ENCODE measurements around the gene GRAMD2A.

GRAMD2A gene

DNA sequence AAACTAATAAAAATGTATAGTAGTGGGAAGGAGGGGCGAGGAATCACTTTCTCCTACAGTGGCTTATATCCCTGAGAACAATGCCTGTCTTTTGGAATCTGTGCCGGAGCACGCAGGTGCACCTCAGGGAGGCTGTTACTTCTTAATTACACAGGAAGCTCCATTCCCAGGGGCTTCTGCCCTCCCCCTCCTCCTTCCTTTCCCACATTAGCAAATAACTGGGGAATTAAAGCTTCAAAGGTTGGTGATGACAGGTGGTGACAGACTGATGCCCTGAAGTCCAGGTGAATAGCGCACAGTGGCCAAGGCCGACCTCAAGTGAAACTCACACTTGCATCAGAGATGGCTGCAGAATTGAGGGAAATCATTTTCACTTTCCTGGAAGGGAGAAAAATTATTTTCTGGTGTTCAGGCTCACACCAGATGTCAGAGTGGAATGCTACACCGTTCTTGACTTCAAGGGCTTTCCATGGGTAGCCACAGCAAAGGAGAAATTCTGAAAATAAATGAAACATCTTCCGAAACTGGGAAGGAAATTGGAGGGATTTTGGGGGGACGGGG is 3.7 kb downstream of the GRAMD2A start:
- H3K27ac ChIP-seq (ENCODE audit: low read depth, low read length) = no peak overlapping the region
- no peak overlapping the region for H3K4me3 ChIP-seq (ENCODE audit: low read length)
- no peaks in the 10 kb centered on the region for H3K79me1 ChIP-seq (ENCODE audit: low read length)
- no peak overlapping the region for H3K56ac ChIP-seq (ENCODE audit: low read length)
- no peaks in the 10 kb centered on the region for H3K79me2 ChIP-seq (ENCODE audit: control insufficient read depth, insufficient read depth, low read length)
- H4K8ac ChIP-seq (ENCODE audit: low read depth, low read length) = no peak overlapping the region
- no peak overlapping the region for H2BK5ac ChIP-seq (ENCODE audit: low read length)
- no peak overlapping the region for H2BK15ac ChIP-seq (replicated peaks; ENCODE audit: low read depth)
- no peak overlapping the region for H3K4ac ChIP-seq (ENCODE audit: low read depth, low read length)
- H2AK5ac ChIP-seq (ENCODE audit: low read length) = no peak overlapping the region
- H3K4me2 ChIP-seq (ENCODE audit: low read length) = no peak overlapping the region
- no peaks in the 10 kb centered on the region for H3K4me1 ChIP-seq (ENCODE audit: control insufficient read depth, low read depth, low read length)
- H3K27me3 ChIP-seq (ENCODE audit: insufficient read depth, low read length, poor library complexity) = no peaks in the 10 kb centered on the region
- no CpG with 5 or more reads among the region's 8 CpGs for WGBS (ENCODE audit: extremely low coverage, insufficient coverage, low lambda C conversion rate)
- H4K5ac ChIP-seq (ENCODE audit: low read length) = no peak overlapping the region
- peaks cover 4% of the 10 kb centered on the region for H3K36me3 ChIP-seq (ENCODE audit: control insufficient read depth, insufficient read depth, low read length)
- no peak overlapping the region for H3K9ac ChIP-seq (ENCODE audit: low read length)
- peak; percentile 30 for DNase-seq
- no peak overlapping the region for H2BK120ac ChIP-seq (ENCODE audit: low read depth, low read length)
- no peak overlapping the region for H3K23ac ChIP-seq (ENCODE audit: low read length)
- no peak overlapping the region for H3K18ac ChIP-seq (ENCODE audit: low read length)

DNA sequence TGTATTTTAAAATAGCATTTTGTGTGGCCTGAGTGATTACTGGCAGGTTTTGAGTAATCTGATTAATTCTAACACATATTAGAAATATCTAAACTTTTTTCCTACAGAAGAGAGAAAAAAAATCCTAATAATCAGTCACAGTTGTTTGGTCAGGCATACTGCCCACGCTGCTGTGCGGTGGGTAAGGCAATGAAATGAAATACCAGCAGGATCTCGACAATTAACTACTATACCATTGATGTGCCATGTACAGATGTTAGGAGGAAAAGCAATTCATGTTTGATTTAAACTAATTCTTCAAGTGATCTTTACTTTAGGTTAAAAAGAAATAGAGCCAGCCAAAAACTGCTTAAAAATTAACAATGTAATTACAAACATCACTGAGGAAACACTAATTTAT is 5.2 kb downstream of the GRAMD2A start:
- Histone ChIP-seq H3K36me3 (ENCODE audit: control insufficient read depth, insufficient read depth, low read length) (no peaks in the 10 kb centered on the region), H3K23ac (ENCODE audit: low read length) (no peak overlapping the region), H3K9ac (ENCODE audit: low read length) (no peak overlapping the region), H3K4me1 (ENCODE audit: control insufficient read depth, low read depth, low read length) (no peaks in the 10 kb centered on the region), H4K5ac (ENCODE audit: low read length) (no peak overlapping the region), H3K18ac (ENCODE audit: low read length) (no peak overlapping the region), H3K4me3 (ENCODE audit: low read length) (no peak overlapping the region), H3K79me2 (ENCODE audit: control insufficient read depth, insufficient read depth, low read length) (no peaks in the 10 kb centered on the region), H3K4me2 (ENCODE audit: low read length) (no peak overlapping the region), H3K27ac (ENCODE audit: low read depth, low read length) (no peak overlapping the region), H3K27me3 (ENCODE audit: insufficient read depth, low read length, poor library complexity) (no peaks in the 10 kb centered on the region), H2BK5ac (ENCODE audit: low read length) (no peak overlapping the region), H2AK5ac (ENCODE audit: low read length) (no peak overlapping the region), H3K56ac (ENCODE audit: low read length) (no peak overlapping the region), H3K79me1 (ENCODE audit: low read length) (no peaks in the 10 kb centered on the region), H3K4ac (ENCODE audit: low read depth, low read length) (no peak overlapping the region), H2BK15ac (replicated peaks; ENCODE audit: low read depth) (no peak overlapping the region), H4K8ac (ENCODE audit: low read depth, low read length) (no peak overlapping the region), H2BK120ac (ENCODE audit: low read depth, low read length) (no peak overlapping the region)
- WGBS (ENCODE audit: extremely low coverage, insufficient coverage, low lambda C conversion rate) = no CpG with 5 or more reads among the region's 3 CpGs
- no peak for DNase-seq

DNA sequence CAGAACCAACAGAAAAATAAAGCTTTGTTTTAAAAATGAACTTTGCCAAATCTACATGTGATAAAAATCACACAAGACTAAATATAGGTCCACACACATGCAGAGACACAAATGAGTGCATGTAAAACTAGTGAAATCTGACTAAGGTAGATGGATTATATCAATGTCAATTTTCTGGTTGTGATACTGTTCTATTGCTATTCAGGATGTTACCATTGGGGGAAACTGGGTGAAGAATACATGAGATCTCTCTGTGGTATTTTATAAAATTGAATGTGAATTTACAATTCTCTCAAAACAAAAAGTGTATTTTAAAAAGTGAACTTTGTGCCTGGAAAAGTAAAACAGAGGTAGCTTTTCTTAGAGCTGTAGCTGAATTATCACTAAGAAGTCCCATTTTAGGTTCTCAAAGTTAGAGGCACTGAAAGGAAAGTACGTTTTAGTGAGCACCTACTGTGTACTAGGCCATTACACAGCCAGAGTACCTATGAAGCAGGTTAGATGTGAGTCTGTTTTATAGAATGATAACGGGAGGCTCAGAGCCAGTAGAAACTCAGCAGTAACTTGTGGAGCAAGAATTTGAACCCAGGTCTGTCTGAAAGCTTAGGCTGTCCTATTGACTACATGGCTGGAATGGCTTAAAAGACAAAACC is 8.2 kb downstream of the GRAMD2A start:
- no CpG with 5 or more reads among the region's 2 CpGs for WGBS (ENCODE audit: extremely low coverage, insufficient coverage, low lambda C conversion rate)
- H3K56ac ChIP-seq (ENCODE audit: low read length) = no peak overlapping the region
- no peak overlapping the region for H4K8ac ChIP-seq (ENCODE audit: low read depth, low read length)
- H3K18ac ChIP-seq (ENCODE audit: low read length) = no peak overlapping the region
- no peaks in the 10 kb centered on the region for H3K79me1 ChIP-seq (ENCODE audit: low read length)
- no peak for DNase-seq
- no peak overlapping the region for H2BK5ac ChIP-seq (ENCODE audit: low read length)
- H2BK120ac ChIP-seq (ENCODE audit: low read depth, low read length) = no peak overlapping the region
- no peaks in the 10 kb centered on the region for H3K4me1 ChIP-seq (ENCODE audit: control insufficient read depth, low read depth, low read length)
- no peak overlapping the region for H3K27ac ChIP-seq (ENCODE audit: low read depth, low read length)
- H2BK15ac ChIP-seq (replicated peaks; ENCODE audit: low read depth) = no peak overlapping the region
- no peak overlapping the region for H2AK5ac ChIP-seq (ENCODE audit: low read length)
- H3K79me2 ChIP-seq (ENCODE audit: control insufficient read depth, insufficient read depth, low read length) = no peaks in the 10 kb centered on the region
- no peak overlapping the region for H3K9ac ChIP-seq (ENCODE audit: low read length)
- H3K23ac ChIP-seq (ENCODE audit: low read length) = no peak overlapping the region
- H3K27me3 ChIP-seq (ENCODE audit: insufficient read depth, low read length, poor library complexity) = no peaks in the 10 kb centered on the region
- H3K4me3 ChIP-seq (ENCODE audit: low read length) = no peak overlapping the region
- H3K36me3 ChIP-seq (ENCODE audit: control insufficient read depth, insufficient read depth, low read length) = no peaks in the 10 kb centered on the region
- H3K4ac ChIP-seq (ENCODE audit: low read depth, low read length) = no peak overlapping the region
- no peak overlapping the region for H4K5ac ChIP-seq (ENCODE audit: low read length)
- H3K4me2 ChIP-seq (ENCODE audit: low read length) = no peak overlapping the region

DNA sequence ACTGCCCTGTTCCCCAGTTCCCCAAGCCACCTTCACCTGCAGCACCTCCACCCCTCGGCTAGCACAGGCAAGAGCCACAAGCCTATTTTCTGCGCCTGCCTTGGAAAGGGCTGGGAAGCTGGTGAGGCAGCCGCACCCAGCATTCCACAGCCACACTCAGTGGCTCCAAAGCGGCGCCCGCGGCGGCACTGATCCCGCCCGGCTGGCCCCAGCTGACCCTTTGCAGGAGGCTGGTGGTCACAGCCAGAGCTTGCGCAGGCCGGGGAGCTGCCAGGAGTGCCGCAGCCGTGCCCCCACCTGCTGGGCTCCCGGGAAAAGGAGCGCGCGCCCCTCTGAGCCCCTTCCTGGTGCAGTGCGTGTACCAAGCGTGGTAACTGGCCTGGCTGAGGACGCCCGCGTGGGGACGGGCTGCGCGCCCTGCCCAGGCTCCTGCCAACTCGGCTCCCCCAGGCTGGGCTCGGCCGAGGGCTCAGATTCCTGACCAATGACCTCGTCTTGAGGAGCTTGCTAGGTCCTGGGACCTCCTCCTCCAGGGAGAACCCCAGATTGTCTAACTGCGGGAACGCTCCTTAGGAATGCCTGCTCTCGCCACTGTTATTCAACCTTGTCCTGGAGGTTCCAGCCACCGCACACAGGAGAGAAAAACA is 13.3 kb downstream of the GRAMD2A start:
- Histone ChIP-seq H3K27me3 (ENCODE audit: insufficient read depth, low read length, poor library complexity) (no peaks in the 10 kb centered on the region), H4K8ac (ENCODE audit: low read depth, low read length) (no peak overlapping the region), H3K79me2 (ENCODE audit: control insufficient read depth, insufficient read depth, low read length) (no peaks in the 10 kb centered on the region), H2BK120ac (ENCODE audit: low read depth, low read length) (no peak overlapping the region), H3K79me1 (ENCODE audit: low read length) (no peaks in the 10 kb centered on the region), H3K27ac (ENCODE audit: low read depth, low read length) (no peak overlapping the region), H3K9ac (ENCODE audit: low read length) (peak overlapping the region; percentile 49), H3K4me2 (ENCODE audit: low read length) (peak overlapping the region; percentile 74), H3K4me1 (ENCODE audit: control insufficient read depth, low read depth, low read length) (peaks cover 2% of the 10 kb centered on the region), H3K18ac (ENCODE audit: low read length) (no peak overlapping the region), H3K4ac (ENCODE audit: low read depth, low read length) (no peak overlapping the region), H2AK5ac (ENCODE audit: low read length) (no peak overlapping the region), H3K36me3 (ENCODE audit: control insufficient read depth, insufficient read depth, low read length) (no peaks in the 10 kb centered on the region), H3K23ac (ENCODE audit: low read length) (peak overlapping the region; percentile 74), H3K4me3 (ENCODE audit: low read length) (no peak overlapping the region), H2BK5ac (ENCODE audit: low read length) (no peak overlapping the region), H4K5ac (ENCODE audit: low read length) (no peak overlapping the region), H2BK15ac (replicated peaks; ENCODE audit: low read depth) (no peak overlapping the region), H3K56ac (ENCODE audit: low read length) (peak overlapping the region; percentile 85)
- no CpG with 5 or more reads among the region's 34 CpGs for WGBS (ENCODE audit: extremely low coverage, insufficient coverage, low lambda C conversion rate)
- peak; percentile 69 for DNase-seq

DNA sequence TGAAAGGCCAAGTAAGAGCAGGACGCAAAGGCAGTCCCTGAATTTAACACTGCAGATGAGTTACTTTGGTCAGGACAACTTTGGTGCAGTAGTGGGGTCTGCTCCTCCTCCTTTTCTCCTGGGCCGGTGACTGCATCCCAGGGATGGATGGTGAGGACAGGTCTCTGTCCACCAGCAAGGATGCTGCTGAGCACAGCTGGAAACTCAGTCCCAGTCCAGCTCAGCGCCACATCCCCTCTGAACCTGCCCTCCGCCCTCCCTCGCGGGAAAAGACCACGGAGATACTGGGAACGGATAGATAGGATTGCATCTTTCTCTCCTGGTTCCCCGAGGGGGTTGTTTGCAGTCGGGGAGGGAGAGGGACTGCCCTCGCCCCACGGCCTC is 13.8 kb downstream of the GRAMD2A start:
- no peak overlapping the region for H2BK15ac ChIP-seq (replicated peaks; ENCODE audit: low read depth)
- peak overlapping the region; percentile 49 for H3K9ac ChIP-seq (ENCODE audit: low read length)
- no peak for DNase-seq
- H3K27me3 ChIP-seq (ENCODE audit: insufficient read depth, low read length, poor library complexity) = no peaks in the 10 kb centered on the region
- no peak overlapping the region for H2BK120ac ChIP-seq (ENCODE audit: low read depth, low read length)
- no peak overlapping the region for H2AK5ac ChIP-seq (ENCODE audit: low read length)
- no peak overlapping the region for H4K8ac ChIP-seq (ENCODE audit: low read depth, low read length)
- no peak overlapping the region for H2BK5ac ChIP-seq (ENCODE audit: low read length)
- no peaks in the 10 kb centered on the region for H3K79me2 ChIP-seq (ENCODE audit: control insufficient read depth, insufficient read depth, low read length)
- no peak overlapping the region for H3K23ac ChIP-seq (ENCODE audit: low read length)
- H3K18ac ChIP-seq (ENCODE audit: low read length) = no peak overlapping the region
- H3K56ac ChIP-seq (ENCODE audit: low read length) = peak overlapping the region; percentile 85
- H3K4me1 ChIP-seq (ENCODE audit: control insufficient read depth, low read depth, low read length) = peaks cover 2% of the 10 kb centered on the region
- H3K79me1 ChIP-seq (ENCODE audit: low read length) = no peaks in the 10 kb centered on the region
- H3K4ac ChIP-seq (ENCODE audit: low read depth, low read length) = no peak overlapping the region
- no peaks in the 10 kb centered on the region for H3K36me3 ChIP-seq (ENCODE audit: control insufficient read depth, insufficient read depth, low read length)
- peak overlapping the region; percentile 74 for H3K4me2 ChIP-seq (ENCODE audit: low read length)
- WGBS (ENCODE audit: extremely low coverage, insufficient coverage, low lambda C conversion rate) = no CpG with 5 or more reads among the region's 12 CpGs
- H4K5ac ChIP-seq (ENCODE audit: low read length) = no peak overlapping the region
- H3K4me3 ChIP-seq (ENCODE audit: low read length) = no peak overlapping the region
- no peak overlapping the region for H3K27ac ChIP-seq (ENCODE audit: low read depth, low read length)
